Measurements from ENCODE around the gene NCBP1. TPM values are rescaled to one million over a fixed set of nuclear protein-coding genes. Genes with fewer than 3 reads are reported as not detected.

Gene NCBP1
- total RNA-seq, 3 donors from 2014 or later = 29.0 to 37.0 (median 36.9) TPM

DNA sequence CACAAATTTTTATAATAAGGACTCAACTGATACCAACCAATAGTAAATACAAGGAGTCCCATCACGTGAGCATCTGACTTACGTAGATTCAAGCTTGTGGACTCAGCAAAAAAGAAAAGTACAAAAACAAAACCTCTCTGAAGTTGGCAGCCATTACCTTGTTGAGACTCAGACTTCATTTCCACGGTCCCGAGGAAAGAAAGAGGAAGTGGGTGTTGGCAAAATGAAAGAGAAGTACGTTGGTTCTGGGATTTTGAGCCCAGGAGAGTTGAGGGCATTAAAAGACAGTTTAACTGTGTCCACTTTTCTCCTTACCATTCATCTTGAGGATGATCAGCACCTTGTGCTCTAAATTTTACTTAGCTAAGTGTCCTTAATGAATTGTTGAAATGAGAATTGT is 26.7 kb downstream of the NCBP1 start:
- ATAC-seq = no peak
- Histone ChIP-seq H3K4me1 (ENCODE audit: low read depth) (no peaks in the 10 kb centered on the region), H3K4me3 (no peak overlapping the region), H3K36me3 (ENCODE audit: low read depth) (peaks cover 10% of the 10 kb centered on the region), H3K9me3 (no peaks in the 10 kb centered on the region)
- TF ChIP-seq, protein P1, sequence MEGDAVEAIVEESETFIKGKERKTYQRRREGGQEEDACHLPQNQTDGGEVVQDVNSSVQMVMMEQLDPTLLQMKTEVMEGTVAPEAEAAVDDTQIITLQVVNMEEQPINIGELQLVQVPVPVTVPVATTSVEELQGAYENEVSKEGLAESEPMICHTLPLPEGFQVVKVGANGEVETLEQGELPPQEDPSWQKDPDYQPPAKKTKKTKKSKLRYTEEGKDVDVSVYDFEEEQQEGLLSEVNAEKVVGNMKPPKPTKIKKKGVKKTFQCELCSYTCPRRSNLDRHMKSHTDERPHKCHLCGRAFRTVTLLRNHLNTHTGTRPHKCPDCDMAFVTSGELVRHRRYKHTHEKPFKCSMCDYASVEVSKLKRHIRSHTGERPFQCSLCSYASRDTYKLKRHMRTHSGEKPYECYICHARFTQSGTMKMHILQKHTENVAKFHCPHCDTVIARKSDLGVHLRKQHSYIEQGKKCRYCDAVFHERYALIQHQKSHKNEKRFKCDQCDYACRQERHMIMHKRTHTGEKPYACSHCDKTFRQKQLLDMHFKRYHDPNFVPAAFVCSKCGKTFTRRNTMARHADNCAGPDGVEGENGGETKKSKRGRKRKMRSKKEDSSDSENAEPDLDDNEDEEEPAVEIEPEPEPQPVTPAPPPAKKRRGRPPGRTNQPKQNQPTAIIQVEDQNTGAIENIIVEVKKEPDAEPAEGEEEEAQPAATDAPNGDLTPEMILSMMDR (IDR thresholded peaks at IDR 0.05) = no peak
- DNase-seq = no peak
- intact Hi-C loops (cut with DNase I, micrococcal nuclease) = no loop called here

DNA sequence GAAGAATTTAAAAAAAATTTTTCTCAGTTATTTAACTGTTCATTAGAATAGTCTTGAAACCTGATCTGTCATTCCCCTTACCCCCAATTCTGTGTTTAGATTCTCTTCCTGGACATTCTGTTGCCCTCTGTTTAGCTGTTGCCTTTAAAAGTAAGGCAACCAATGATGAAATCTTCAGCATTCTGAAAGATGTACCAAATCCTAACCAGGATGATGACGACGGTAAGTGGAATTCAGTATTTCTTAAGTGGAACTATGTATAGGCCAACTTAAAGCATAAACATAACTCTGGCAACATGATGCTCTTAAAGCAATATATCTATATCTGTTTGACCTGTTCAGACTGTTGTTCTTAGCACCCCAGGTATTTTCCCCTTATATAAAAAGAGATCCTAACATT is 27.2 kb downstream of the NCBP1 start:
- no peaks in the 10 kb centered on the region for H3K4me1 ChIP-seq (ENCODE audit: low read depth)
- H3K4me3 ChIP-seq = no peak overlapping the region
- TF ChIP-seq, protein P1 (IDR thresholded peaks at IDR 0.05) = no peak
- intact Hi-C loops (cut with DNase I, micrococcal nuclease) = no loop called here
- DNase-seq (no peak), ATAC-seq (no peak)
- no peaks in the 10 kb centered on the region for H3K9me3 ChIP-seq
- peaks cover 8% of the 10 kb centered on the region for H3K36me3 ChIP-seq (ENCODE audit: low read depth)

DNA sequence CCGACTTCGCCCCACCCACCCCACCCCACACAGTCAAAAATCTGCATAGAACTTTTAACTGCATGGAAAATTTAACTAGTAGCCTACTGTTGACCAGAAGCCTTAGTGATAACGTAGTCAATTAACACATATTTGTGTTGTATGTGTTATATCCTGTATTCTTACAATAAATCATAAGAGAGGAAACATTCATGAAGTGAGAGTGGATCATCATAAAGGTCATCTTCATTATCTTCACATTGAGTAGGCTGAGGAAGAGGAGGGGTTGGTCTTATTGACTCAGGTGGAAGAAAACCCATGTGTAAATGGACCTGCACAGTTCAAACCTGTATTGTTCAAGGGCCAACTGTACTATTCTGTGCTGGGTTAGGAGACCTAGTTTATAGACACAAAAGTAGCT is 32.1 kb downstream of the NCBP1 start:
- peaks cover 6% of the 10 kb centered on the region for H3K36me3 ChIP-seq (ENCODE audit: low read depth)
- no peak for ATAC-seq
- intact Hi-C loops (cut with DNase I, micrococcal nuclease) = no loop called here
- no peak overlapping the region for H3K4me3 ChIP-seq
- H3K9me3 ChIP-seq = no peaks in the 10 kb centered on the region
- TF ChIP-seq, protein P1 (IDR thresholded peaks at IDR 0.05) = no peak
- H3K4me1 ChIP-seq (ENCODE audit: low read depth) = no peaks in the 10 kb centered on the region
- DNase-seq = no peak

DNA sequence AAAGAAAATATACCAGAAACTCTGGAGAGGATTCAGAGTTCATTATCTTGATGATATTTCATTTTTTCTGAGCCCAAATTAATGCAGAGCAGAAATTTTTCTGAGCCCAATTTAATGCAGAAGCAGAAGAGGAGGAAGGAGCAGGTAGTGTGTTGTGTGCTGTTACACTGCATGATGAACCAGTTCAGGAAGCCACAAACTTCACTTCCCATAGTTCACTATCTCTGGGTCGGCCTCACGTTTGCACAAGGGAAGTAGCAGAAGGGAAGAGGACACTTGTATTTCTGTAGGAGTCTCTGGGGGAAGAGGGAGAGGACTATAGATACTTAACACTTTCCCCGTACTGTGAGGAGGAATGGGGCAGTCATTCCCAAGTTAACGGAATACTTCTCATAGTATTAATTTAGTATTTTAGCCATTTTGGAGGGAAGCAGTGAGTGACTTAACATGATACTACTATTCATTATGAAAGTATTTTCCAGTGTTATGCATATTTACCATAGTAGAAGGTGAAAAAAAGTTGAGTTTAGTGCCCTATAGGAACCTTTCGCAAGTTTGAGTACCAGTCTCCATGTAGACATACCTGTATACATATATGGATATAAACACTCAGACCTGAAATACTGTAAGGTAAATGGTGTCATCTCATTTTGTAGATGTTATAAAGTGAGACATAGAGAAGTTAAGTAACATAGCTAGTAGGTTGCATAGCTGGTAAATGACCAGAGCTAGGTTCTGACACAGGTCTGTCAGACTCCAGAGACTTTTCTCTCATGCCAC is 33.5 kb downstream of the NCBP1 start:
- no peaks in the 10 kb centered on the region for H3K4me1 ChIP-seq (ENCODE audit: low read depth)
- intact Hi-C loops (cut with DNase I, micrococcal nuclease) = no loop called here
- DNase-seq (no peak), ATAC-seq (no peak)
- no peaks in the 10 kb centered on the region for H3K9me3 ChIP-seq
- peaks cover 6% of the 10 kb centered on the region for H3K36me3 ChIP-seq (ENCODE audit: low read depth)
- no peak overlapping the region for H3K4me3 ChIP-seq
- TF ChIP-seq, protein P1 (IDR thresholded peaks at IDR 0.05) = no peak

DNA sequence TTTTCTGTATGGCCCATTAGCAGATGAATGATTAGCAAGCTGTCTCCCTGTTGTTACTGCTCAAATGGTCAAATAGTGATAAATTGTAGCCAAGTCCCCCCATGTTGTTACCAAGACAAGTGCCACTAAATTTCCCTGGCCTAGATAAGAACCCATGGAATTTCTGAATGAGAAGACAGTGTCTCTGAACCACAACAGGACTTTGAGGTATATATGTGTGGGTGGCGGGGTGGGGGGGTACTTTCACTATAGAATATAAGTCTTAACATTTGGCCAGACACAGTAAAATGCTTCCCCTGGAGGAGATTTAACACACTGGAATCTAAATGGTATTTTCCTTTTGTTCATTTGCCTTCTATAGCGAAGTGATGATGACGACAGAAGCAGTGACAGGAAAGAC is 34.9 kb downstream of the NCBP1 start:
- no peak overlapping the region for H3K4me3 ChIP-seq
- no peaks in the 10 kb centered on the region for H3K4me1 ChIP-seq (ENCODE audit: low read depth)
- TF ChIP-seq, protein P1 (IDR thresholded peaks at IDR 0.05) = no peak
- H3K9me3 ChIP-seq = no peaks in the 10 kb centered on the region
- DNase-seq = no peak
- H3K36me3 ChIP-seq (ENCODE audit: low read depth) = no peaks in the 10 kb centered on the region
- ATAC-seq = no peak
- intact Hi-C loops (cut with DNase I, micrococcal nuclease) = no loop called here

Measured in mucosa of descending colon (tissue), 3 donors.